ENCODE measurements around the gene TCP1.
"Not testable (repeated sequence)": the region's sequence is repeated elsewhere in the genome, so short reads cannot be mapped to it uniquely, and the experiment has no call there.

TCP1 gene

DNA sequence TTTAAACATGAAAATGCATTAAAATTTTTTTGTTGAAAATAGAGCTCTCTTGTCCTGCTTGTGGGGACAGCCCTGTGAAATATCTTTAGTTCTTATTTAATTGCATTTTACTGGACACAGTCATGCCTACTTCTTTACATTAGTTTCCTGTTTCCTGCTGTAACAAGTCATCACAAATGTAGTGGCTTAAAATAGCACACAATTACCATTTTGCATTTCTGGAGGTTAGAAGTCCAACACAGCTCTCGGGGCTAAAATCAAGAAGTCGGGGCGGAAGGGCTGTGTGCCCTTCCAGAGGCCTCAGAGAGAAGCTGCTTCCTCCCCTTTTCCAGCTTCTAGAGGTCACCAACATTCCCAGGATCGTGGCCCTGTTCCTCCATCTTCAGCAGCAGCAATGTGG, 40.1 kb upstream of the TCP1 start:
- H3K9me3 ChIP-seq (replicated peaks; ENCODE audit: insufficient read depth, low read length), result no peaks in the 10 kb centered on the region
- no peak overlapping the region for H3K9ac ChIP-seq (ENCODE audit: low read length)
- no peaks in the 10 kb centered on the region for H3K36me3 ChIP-seq (replicated peaks; ENCODE audit: insufficient read depth, low read length)
- no peaks in the 10 kb centered on the region for H3K79me2 ChIP-seq (ENCODE audit: low read length)
- no peak overlapping the region; the same call in 1 of the 2 replicates for H2AFZ ChIP-seq (ENCODE audit: low read length)
- no peaks in the 10 kb centered on the region for H3K27me3 ChIP-seq (replicated peaks; ENCODE audit: insufficient read depth, low read length)
- H3K9me2 ChIP-seq (replicated peaks; ENCODE audit: insufficient read depth, low read length), result no peaks in the 10 kb centered on the region
- H3K4me1 ChIP-seq (ENCODE audit: low read length), result peaks cover 4% of the 10 kb centered on the region; the same call in 1 of the 2 replicates
- peak overlapping the region; percentile 13; the same call in 1 of the 2 replicates for H3K4me2 ChIP-seq (ENCODE audit: low read depth, low read length)
- peak; percentile 39 for DNase-seq
- no peaks in the 10 kb centered on the region for H4K20me1 ChIP-seq (ENCODE audit: insufficient read depth, low read length)
- H3F3A ChIP-seq (ENCODE audit: insufficient read depth, low read length), result no peaks in the 10 kb centered on the region
- H3K4me3 ChIP-seq (ENCODE audit: low read length), result no peak overlapping the region
- H3K27ac ChIP-seq (ENCODE audit: low read length), result no peak overlapping the region
- TF ChIP-seq EZH2phosphoT487 (IDR thresholded peaks at IDR 0.05; ENCODE audit: low read length), result no peak
- TF ChIP-seq EZH2 (optimal IDR thresholded peaks at IDR 0.05; ENCODE audit: low read depth, low read length), result no peak
- TF ChIP-seq, protein P1, sequence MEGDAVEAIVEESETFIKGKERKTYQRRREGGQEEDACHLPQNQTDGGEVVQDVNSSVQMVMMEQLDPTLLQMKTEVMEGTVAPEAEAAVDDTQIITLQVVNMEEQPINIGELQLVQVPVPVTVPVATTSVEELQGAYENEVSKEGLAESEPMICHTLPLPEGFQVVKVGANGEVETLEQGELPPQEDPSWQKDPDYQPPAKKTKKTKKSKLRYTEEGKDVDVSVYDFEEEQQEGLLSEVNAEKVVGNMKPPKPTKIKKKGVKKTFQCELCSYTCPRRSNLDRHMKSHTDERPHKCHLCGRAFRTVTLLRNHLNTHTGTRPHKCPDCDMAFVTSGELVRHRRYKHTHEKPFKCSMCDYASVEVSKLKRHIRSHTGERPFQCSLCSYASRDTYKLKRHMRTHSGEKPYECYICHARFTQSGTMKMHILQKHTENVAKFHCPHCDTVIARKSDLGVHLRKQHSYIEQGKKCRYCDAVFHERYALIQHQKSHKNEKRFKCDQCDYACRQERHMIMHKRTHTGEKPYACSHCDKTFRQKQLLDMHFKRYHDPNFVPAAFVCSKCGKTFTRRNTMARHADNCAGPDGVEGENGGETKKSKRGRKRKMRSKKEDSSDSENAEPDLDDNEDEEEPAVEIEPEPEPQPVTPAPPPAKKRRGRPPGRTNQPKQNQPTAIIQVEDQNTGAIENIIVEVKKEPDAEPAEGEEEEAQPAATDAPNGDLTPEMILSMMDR (IDR thresholded peaks at IDR 0.05; ENCODE audit: low read length), result no peak

DNA sequence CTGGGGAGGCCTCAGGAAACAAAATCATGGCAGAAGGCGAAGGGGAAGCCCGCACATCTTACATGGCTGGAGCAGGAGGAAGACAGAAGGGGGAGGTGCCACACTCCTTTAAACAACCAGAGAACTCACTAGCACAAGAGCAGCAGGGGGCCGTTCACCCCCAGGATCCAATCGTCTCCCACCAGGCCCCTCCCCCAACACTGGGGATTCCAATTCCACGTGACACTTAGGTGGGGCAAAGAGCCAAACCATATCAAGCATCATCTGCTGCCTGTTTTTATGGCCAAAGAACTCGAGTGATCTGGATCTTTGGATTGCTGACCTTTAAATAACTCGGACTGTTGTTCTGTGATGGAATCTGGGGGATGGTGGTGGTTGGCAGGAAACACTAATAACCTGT, 38.7 kb upstream of the TCP1 start:
- Histone ChIP-seq H3K9me2 (replicated peaks; ENCODE audit: insufficient read depth, low read length) (no peaks in the 10 kb centered on the region), H3F3A (ENCODE audit: insufficient read depth, low read length) (no peaks in the 10 kb centered on the region), H2AFZ (ENCODE audit: low read length) (no peak overlapping the region), H3K4me3 (ENCODE audit: low read length) (no peak overlapping the region), H3K4me1 (ENCODE audit: low read length) (peaks cover 4% of the 10 kb centered on the region; the same call in 1 of the 2 replicates), H3K9ac (ENCODE audit: low read length) (no peak overlapping the region), H3K4me2 (ENCODE audit: low read depth, low read length) (no peak overlapping the region), H3K9me3 (replicated peaks; ENCODE audit: insufficient read depth, low read length) (no peaks in the 10 kb centered on the region), H3K79me2 (ENCODE audit: low read length) (no peaks in the 10 kb centered on the region), H4K20me1 (ENCODE audit: insufficient read depth, low read length) (no peaks in the 10 kb centered on the region), H3K27ac (ENCODE audit: low read length) (no peak overlapping the region), H3K27me3 (replicated peaks; ENCODE audit: insufficient read depth, low read length) (no peaks in the 10 kb centered on the region), H3K36me3 (replicated peaks; ENCODE audit: insufficient read depth, low read length) (no peaks in the 10 kb centered on the region)
- no peak for DNase-seq
- TF ChIP-seq EZH2 (optimal IDR thresholded peaks at IDR 0.05; ENCODE audit: low read depth, low read length), result no peak

DNA sequence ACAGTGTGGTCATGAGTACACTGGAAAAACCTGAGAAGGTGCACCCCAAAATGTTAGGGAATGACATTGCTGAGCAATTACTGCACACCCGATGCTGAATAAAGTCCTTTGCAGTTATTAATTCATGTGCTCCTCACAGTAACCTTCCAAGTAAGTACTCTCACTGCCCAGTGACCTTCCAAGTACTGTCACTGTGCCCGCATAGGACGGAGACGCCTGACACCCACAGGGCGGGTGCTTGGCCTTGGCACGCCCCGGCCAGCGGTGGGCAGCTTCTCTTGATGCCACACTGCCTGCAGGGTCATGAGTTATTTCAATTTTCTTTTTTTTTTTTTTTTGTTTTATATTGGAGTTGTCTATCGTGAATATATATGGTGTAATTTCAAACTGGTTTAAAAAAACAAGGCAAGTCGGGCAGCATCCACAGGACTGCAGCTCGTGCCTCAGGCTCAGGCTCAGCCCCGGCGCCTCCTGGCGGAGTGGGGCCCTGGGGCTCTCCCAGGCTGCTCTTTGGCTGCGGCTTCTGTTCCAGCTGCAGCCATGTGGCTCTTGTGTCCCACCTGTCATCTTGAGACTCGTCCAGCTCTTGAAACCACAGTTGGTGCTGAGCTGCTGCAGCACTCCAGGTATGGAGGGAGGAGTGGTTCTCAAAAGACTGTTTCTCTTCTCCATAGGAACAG, 37.7 kb upstream of the TCP1 start:
- no peaks in the 10 kb centered on the region for H3K9me3 ChIP-seq (replicated peaks; ENCODE audit: insufficient read depth, low read length)
- H3K36me3 ChIP-seq (replicated peaks; ENCODE audit: insufficient read depth, low read length), result no peaks in the 10 kb centered on the region
- H3K27me3 ChIP-seq (replicated peaks; ENCODE audit: insufficient read depth, low read length), result no peaks in the 10 kb centered on the region
- no peak overlapping the region for H3K4me2 ChIP-seq (ENCODE audit: low read depth, low read length)
- TF ChIP-seq, protein P1 (IDR thresholded peaks at IDR 0.05; ENCODE audit: low read length), result no peak
- TF ChIP-seq EZH2phosphoT487 (IDR thresholded peaks at IDR 0.05; ENCODE audit: low read length), result no peak
- no peak for TF ChIP-seq EZH2 (optimal IDR thresholded peaks at IDR 0.05; ENCODE audit: low read depth, low read length)
- H2AFZ ChIP-seq (ENCODE audit: low read length), result no peak overlapping the region
- no peak for DNase-seq
- H3K4me1 ChIP-seq (ENCODE audit: low read length), result peaks cover 4% of the 10 kb centered on the region; the same call in 1 of the 2 replicates
- H3K79me2 ChIP-seq (ENCODE audit: low read length), result no peaks in the 10 kb centered on the region
- H3K9me2 ChIP-seq (replicated peaks; ENCODE audit: insufficient read depth, low read length), result no peaks in the 10 kb centered on the region
- no peaks in the 10 kb centered on the region for H3F3A ChIP-seq (ENCODE audit: insufficient read depth, low read length)
- H3K27ac ChIP-seq (ENCODE audit: low read length), result no peak overlapping the region
- no peaks in the 10 kb centered on the region for H4K20me1 ChIP-seq (ENCODE audit: insufficient read depth, low read length)
- no peak overlapping the region for H3K4me3 ChIP-seq (ENCODE audit: low read length)
- no peak overlapping the region for H3K9ac ChIP-seq (ENCODE audit: low read length)

DNA sequence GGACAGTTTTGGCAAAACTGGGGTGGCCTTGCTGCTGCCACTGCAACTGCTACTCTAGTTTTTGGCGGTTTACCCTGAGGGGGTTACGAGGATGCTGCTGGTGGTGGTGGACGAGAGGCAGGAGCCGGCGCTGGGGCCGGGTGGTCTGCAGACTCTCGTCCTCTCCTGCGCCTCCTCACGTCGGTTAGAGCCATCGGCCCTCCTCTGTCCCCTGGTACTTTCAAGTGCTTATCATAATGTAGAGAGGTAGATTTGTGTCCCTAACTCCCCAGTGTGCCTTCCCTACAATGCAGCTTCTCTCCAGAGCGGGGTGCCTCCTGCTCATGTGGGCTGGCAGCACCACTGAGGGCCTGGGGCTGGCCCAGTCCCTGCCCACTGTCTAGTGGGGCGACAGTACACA, 36.6 kb upstream of the TCP1 start:
- Histone ChIP-seq H3K9me2 (replicated peaks; ENCODE audit: insufficient read depth, low read length) (no peaks in the 10 kb centered on the region), H3F3A (ENCODE audit: insufficient read depth, low read length) (no peaks in the 10 kb centered on the region), H3K36me3 (replicated peaks; ENCODE audit: insufficient read depth, low read length) (no peaks in the 10 kb centered on the region), H3K4me1 (ENCODE audit: low read length) (peaks cover 4% of the 10 kb centered on the region; the same call in 1 of the 2 replicates), H3K4me2 (ENCODE audit: low read depth, low read length) (no peak overlapping the region), H3K9me3 (replicated peaks; ENCODE audit: insufficient read depth, low read length) (no peaks in the 10 kb centered on the region), H3K79me2 (ENCODE audit: low read length) (no peaks in the 10 kb centered on the region), H3K9ac (ENCODE audit: low read length) (no peak overlapping the region), H3K27ac (ENCODE audit: low read length) (no peak overlapping the region), H3K4me3 (ENCODE audit: low read length) (no peak overlapping the region), H3K27me3 (replicated peaks; ENCODE audit: insufficient read depth, low read length) (no peaks in the 10 kb centered on the region), H4K20me1 (ENCODE audit: insufficient read depth, low read length) (no peaks in the 10 kb centered on the region), H2AFZ (ENCODE audit: low read length) (no peak overlapping the region)
- TF ChIP-seq EZH2 (optimal IDR thresholded peaks at IDR 0.05; ENCODE audit: low read depth, low read length) (no peak), EZH2phosphoT487 (IDR thresholded peaks at IDR 0.05; ENCODE audit: low read length) (no peak)
- no peak for DNase-seq

DNA sequence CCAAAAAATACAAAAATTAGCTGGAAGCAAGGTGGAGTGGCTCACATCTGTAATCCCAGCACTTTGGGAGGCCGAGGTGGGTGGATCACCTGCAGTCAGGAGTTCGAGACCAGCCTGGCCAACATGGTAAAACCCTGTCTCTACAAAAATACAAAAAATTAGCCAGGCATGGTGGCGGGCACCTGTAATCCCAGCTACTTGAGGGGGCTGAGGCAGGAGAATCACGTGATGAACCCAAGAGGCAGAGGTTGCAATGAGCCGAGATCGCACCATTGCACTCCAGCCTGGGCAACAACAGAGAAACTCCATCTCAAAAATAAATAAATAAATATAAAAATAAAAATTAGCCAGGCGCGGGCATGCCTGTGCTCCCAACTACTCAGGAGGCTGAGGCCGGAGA, 35.3 kb upstream of the TCP1 start:
- not testable (repeated sequence) for H3K79me2 ChIP-seq (ENCODE audit: low read length); H3K4me2 ChIP-seq (ENCODE audit: low read depth, low read length); H3K27me3 ChIP-seq (replicated peaks; ENCODE audit: insufficient read depth, low read length); H4K20me1 ChIP-seq (ENCODE audit: insufficient read depth, low read length); H3K9me3 ChIP-seq (replicated peaks; ENCODE audit: insufficient read depth, low read length); H3K4me3 ChIP-seq (ENCODE audit: low read length); H3F3A ChIP-seq (ENCODE audit: insufficient read depth, low read length); H3K27ac ChIP-seq (ENCODE audit: low read length); H2AFZ ChIP-seq (ENCODE audit: low read length); H3K9me2 ChIP-seq (replicated peaks; ENCODE audit: insufficient read depth, low read length); H3K36me3 ChIP-seq (replicated peaks; ENCODE audit: insufficient read depth, low read length); H3K4me1 ChIP-seq (ENCODE audit: low read length); H3K9ac ChIP-seq (ENCODE audit: low read length); DNase-seq
